HG03432 (cell line): ENCODE data around the gene UEVLD.
A peak's percentile ranks its signal among the peaks of the same experiment; 100 is the strongest.
"Not testable (repeated sequence)": the region's sequence is repeated elsewhere in the genome, so short reads cannot be mapped to it uniquely, and the experiment has no call there.

Source experiments
- ATAC-seq: cut with Tn5 transposase; IDR thresholded peaks from one replicate; pipeline ENCODE4 v1.9.1; 2021; ENCODE audit warnings: mild to moderate bottlenecking, moderate library complexity; ENCODE audit not compliant: unreplicated experiment

Gene UEVLD

DNA sequence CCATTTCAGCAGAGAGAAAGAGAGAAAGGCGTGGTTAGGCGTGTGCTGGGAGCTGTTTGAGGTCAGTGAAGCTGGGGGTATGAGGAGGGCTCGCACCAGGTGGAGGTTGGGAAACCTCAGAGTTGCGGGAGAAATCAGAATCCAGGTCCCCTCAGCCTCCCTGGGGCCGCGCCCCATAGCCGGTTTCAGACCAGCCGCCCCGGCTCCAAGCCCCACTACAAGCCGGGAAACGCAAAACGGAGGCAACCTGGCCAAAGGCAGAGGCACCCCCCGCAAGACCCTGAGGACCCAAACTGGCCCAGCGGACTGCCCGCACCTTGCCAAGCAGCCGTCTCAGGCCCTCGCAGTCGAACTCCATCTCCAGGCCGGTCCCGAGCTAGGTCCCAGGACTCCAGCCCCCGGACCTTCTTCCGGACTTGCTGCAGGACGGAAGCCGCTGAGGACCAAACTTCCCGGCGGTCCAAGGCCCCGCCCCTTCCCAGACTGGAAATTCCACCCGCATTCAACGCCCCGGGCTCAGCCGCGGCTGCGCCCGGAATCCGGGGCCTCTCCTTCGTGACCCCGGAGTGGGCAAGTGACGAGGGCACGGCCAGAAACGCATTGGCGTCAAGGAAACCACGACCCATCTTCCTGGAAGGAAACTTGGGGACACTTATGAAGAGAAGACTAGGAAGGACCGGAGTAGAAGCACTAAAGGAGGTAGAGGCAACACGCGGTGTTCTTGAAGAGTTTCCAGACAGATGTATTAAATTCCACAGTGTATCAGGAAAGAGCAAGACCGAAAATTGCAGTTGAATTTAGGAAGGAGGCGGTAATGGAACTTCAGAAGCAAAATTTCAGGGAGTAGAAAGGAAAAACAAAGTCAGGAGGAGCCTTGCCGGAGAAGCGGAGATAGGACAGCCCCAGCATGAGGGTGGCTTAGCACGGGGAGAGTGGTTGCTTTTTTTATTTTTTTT is at the start of gene UEVLD:
Gene UEVLD, minus strand, starts transcription at position 438 of the 956 bp plus-strand sequence. Its CDS starts 80 bp downstream, at position 358.
- peak; percentile 83 for ATAC-seq

DNA sequence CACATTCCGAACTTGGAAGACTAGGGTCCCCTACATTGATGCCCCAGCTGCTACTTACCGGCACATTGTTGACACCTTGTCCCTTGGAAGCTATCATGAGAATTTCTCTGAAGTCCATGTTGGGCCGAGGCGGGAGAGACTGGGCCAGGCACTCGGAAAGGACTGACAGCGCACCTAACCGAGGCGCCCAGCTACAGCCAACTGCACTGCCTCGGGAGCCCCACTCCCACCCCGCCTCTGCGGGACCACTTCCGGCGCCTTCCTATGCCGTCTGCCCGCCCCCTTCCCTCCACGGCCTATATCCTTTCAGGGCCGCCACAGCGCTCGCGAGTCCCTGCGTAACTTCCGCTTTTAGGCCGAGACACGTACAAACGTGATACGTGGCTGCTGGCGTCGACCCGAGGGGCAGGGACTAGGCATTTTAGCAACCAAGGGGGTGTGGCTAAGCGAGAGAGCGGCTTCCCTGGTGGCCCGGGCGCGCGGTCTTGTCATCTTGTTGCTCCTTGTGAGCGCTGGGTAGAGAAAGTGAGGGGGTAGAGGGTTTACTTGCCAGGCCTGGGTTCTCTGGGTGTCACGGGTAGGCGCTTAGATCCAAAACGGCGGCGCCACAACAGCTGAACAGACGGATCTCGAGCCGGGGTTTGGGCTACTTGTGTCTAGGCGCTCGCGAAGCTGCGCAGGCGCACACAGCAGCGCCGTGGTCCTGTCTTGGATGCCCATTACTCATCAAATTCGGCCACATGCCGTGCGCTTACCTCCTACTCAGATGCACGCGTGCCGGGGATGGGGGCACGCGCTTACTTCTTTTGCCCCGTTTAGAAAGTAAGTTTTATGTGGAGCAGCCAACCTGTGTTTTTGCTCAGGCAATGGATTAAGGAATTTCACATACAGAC is 45.9 kb upstream of the UEVLD start, which contains the start of gene SPTY2D1:
Gene SPTY2D1, minus strand, starts transcription at position 203 of the 893 bp plus-strand sequence. Its CDS starts 85 bp downstream, at position 118.
- ATAC-seq = peak; percentile 97

DNA sequence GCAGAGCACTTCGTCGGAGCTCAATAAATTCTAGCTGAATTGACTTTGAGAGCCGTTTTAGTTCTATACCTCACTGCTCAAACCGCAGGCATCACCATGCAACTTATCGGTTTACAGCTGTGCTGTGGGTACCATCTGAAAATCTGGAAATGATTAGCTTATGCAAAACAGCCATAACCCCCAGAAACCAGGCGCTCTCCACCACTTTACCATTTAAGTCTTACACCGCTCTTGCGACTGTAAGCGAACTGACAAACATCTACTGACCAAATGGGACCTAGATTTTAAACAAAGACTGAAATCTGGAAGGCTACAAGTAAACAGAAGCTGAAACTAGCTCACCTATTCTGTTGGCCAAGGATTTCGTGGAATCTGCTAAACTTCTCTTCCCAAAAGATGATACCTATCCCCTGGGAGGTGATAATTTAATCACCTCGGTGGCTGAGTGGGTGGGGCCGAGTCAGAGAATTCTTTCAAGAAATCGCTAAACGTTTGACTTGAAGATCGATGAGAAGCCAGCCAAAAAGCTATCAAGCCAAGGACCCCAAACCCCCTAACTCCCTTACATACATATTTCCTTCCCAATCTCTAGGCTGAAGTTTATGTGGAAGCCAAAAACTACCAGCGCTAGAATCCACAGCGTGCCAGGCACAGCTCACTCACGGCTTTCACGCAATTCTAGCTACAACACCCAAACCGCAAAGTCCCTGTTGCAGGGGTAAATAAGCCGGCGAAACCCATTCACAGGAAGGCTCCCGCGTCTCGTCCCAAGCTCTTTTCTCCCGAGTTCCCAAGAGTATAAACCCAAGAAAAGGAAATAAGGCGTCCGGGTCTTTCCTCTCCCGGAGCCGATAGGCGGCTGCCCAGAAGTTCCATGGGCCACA is 45.0 kb upstream of the UEVLD start:
- peak; percentile 58 for ATAC-seq

GRCh38 chr11:18632841-18633240 is 44.3 kb upstream of the UEVLD start:
- ATAC-seq = no peak

DNA sequence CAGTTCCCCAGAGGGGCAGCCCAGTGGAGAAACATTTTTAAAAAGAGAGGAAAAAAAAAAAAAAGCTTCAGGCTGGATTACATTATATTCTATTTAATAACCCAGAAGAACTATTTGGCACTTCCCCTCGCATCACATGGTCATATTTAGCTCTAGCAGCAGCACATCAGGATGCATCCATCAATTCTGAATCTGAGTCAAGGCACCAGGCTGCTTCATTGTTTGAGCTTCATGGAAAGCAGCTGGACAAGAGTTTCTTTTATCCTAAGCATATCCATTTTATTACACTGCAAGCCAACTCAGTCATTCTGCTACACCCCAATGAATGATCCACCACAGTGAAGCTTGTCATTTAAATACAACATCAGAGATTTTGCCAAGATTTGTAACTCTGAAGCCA is 35.6 kb upstream of the UEVLD start:
- ATAC-seq = no peak

GRCh38 chr11:18623707-18624106 is 35.2 kb upstream of the UEVLD start:
- no peak for ATAC-seq

GRCh38 chr11:18618342-18619025 is 29.9 kb upstream of the UEVLD start:
- no peak for ATAC-seq

GRCh38 chr11:18617688-18618341 is 29.3 kb upstream of the UEVLD start:
- peak; percentile 43 for ATAC-seq

DNA sequence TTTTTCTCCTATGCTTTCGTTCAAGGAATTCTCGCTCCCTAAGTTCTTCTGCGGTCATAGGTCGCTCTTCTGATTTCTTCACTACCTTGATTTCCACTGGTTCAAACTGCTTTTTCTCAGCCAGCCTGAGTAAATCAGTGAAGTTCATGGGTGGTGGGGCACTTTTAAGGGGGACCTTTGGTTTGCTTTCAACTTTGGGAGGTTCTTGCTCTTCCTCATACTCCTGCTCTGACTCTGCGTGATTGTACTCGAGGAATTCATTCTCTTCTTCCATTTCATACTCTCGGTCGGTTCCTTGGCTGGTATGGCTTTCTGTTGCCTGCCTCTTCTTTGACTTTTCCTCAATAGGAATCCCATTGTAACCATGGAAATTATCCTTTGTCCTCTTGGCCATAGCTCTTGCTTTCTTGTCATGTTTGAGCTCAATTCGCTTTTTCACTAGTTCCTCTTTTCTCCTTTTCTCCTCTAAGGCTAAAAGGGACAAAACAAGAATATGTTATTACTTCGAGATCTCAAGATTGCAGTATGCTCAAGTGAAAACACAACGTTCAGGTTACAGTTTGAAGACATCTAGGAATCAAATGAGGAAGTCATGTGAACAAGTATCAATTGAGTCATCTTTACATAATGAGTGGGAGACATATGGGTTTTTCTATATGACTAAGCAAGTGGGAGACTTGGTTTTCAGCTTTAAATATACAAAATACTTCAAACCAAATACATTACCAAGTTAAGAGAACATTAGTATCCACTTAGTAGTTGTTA is 27.3 kb upstream of the UEVLD start:
- peak; percentile 94 for ATAC-seq

DNA sequence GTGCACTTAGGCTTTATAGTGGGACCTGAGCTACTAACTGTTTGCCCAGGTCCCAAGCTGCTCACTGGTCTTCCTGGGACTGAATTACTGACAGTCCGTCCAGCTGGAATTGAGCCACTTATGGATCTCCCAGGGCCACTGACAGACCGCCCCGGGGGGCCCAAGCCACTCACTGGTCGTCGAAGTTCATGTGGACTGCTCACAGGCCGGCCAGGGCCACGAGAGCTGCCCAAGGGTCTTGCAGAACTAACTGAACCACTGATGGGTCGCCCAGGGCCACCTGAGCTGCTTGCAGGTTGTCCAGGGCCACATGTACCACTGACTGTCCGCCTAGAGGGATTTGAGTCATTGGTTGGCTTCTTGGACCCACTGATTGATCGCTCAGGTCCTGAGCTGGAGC is 26.1 kb upstream of the UEVLD start:
- no peak for ATAC-seq

- no peak for ATAC-seq
These were observed 23.9 kb upstream of the UEVLD start for GRCh38 chr11:18612394-18612793.

DNA sequence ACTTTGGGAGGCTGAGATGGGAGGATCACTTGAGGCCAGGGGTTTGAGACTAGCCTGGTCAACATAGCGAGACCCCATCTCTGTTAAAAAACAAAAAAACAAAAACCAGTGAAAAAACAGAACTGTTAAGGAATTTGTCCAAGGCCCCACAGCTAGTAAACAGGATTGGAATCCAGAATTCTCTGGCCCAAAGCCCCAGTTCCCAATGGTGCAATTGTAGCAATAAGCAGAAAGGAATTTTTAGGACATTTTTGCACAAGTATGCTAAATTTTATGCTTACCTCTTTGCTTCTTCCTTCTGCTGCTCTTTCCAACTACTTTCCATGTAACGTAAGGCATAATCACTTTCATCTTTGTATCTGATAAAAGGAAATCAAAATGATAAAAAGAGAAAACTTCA is 22.7 kb upstream of the UEVLD start:
- no peak for ATAC-seq

DNA sequence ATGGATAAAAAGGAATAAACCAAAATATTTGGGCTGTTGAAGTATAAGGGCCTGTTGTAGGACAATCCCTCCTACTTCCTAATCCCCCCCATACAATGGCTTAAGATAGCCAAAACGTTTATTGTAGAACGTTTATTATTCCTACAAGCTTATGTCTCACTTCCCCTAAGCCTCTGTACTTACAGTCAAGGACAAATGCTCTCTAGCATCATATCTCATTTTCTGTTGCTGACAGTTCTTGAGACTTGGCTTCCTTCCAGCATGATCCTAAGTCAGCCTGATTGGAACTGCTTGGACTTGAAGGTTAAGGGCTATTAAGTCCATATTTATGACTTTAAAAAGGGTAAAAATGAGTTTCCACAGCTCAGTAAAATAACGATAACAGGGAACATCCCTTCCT is 19.8 kb upstream of the UEVLD start:
- ATAC-seq = no peak

- no peak for ATAC-seq
These were observed 12.5 kb upstream of the UEVLD start for GRCh38 chr11:18600915-18601569.

GRCh38 chr11:18599739-18600230 is 11.3 kb upstream of the UEVLD start, which contains the start of gene MISFA:
Gene MISFA (plus strand): TSS chr11:18599789. CDS start chr11:18599929, 140 bp downstream.
- ATAC-seq = no peak

- ATAC-seq = no peak
These were observed 6.6 kb upstream of the UEVLD start for GRCh38 chr11:18594999-18595749.

- ATAC-seq = not testable (repeated sequence)
These were observed 5.6 kb upstream of the UEVLD start for GRCh38 chr11:18594088-18594487.
